GDM1 (cell line): ENCODE results near the gene IFNL4.
"Not testable (repeated sequence)": the region's sequence is repeated elsewhere in the genome, so short reads cannot be mapped to it uniquely, and the experiment has no call there.

Experiments used
- DNase-seq: peaks from one replicate; lab custom pipeline; 2025; lab: John Stamatoyannopoulos, UW

IFNL4 gene

DNA sequence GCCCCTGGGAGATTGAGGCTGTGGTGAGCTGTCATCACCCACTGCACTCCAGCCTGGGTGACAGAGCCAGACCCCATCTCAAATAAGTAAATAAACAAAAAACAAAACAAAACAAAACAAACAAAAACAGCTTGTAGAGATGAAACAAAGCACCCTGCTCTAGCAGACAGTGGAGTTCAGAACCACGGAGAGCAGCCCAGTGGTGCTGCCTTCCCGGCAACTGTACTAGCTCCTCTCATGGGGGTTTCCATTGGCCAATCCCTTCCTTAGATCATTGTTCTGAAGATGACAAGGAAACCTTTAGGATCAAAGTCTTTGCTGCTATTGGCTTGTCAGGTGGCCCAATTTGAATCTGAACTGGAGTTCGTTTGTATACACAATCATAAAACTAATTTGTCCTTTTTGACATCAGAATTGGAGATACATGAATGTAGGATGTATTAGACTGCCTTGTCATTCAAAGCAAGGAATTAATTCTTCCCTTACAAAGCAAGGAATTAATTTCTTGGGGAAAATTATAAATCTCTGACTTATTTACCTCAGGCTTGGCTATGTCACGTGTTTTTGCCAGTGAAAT lies 24.9 kb downstream of the IFNL4 start:
- DNase-seq, result no peak

DNA sequence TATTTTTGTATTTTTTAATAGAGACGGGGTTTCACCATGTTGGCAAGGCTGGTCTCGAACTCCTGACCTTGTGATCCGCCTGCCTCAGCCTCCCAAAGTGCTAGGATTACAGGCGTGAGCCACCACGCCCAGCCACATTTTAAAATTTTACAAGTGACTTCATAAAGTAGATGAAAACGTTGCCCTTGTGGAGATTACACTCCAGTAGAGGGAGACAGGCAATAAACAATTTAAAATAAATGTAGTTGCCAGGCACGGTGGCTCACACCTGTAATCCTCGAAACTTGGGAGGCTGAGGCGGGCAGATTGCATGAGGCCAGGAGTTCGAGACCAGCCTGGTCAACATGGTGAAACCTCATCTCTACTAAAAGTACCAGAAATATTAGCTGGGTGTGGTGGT lies 29.5 kb downstream of the IFNL4 start:
- DNase-seq, result not testable (repeated sequence)

DNA sequence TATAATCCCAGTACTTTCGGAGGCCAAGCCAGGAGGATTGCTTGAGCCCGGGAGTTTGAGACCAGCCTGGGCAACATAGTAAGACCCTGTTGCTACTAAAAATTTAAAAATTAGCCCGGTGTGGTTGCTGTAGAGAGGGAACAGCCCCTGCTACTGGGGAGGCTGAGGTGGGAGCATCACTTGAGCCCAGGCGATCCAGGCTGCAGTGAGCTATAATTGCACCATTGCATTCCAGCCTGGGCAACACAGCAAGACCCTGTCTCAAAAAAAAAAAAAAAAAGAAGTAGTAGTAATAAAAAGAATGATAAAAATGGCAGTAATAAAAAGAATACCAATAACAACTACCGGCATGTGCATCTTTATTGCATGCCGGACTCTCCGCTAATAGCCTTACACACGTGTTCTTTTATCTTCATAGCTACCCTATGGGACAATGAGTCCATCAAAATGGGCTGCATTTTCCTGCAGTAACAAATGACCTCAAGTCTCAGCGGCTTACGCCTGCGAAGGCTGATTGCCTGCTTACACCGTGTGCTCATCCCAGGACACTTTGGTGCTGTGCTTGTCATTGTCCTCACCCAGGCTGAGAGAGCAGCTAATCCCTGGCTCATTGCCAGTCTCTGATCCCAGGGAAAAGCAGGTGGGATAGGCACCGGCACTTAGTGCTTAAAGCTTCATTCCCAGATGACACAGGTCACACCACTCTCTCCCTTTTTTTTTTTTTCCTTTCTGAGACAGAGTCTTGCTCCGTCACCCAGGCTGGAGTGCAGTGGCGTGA lies 30.2 kb downstream of the IFNL4 start:
- no peak for DNase-seq

DNA sequence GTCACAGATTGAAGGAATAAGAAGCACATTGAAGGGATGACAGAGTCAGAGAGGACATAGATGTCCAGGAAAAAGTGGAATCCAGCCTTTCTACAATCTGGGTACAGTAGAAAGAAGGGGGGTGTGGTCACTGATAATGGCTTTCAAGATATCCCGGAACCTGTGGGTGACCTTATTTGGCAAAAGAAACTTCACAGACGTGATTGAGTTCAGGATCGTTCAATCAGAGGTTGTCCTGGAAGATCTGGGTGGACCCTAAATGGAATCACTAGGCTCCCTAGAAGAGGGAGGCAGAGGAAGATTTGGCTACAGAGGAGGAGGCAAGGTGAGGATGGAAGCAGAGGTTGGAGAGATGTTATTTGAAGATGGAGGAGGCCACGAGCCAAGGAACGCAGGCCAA lies 31.6 kb downstream of the IFNL4 start:
- no peak for DNase-seq

DNA sequence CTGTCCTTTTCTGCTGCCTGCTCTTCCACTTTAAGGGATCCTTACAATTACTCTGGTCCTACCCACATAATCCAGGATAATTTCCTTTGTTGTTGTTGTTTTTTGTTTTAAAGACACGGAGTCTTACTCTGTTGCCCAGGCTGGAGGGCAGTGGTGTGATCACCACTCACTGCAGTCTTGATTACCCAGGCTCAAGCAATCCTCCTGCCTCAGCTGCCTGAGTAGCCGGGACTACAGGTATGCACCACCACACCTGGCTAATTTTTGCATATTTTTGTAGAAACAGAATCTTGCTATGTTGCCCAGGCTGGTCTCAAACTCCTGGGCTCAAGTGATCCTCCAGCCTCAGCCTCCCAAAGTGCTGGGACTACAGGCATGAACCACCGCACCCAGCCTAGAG lies 33.3 kb downstream of the IFNL4 start:
- not testable (repeated sequence) for DNase-seq

DNA sequence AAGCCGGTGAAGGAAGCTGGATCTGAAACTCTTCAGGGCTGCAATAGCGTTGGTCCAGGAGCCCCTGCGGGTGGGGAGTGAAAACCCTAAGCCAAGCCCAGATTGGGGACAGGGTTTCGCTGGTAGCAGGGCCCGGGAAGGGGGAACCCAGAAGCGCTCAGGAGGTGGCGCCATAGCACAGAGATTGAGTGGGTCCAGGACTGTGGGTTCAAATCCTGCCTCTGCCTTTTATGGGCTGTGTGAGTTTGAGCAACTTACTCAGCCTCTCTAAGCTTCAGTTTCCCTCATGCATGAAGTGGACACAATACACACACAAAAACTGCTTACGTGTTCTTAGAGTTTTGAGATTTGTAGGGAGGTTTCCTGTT lies 36.3 kb downstream of the IFNL4 start:
- no peak for DNase-seq

DNA sequence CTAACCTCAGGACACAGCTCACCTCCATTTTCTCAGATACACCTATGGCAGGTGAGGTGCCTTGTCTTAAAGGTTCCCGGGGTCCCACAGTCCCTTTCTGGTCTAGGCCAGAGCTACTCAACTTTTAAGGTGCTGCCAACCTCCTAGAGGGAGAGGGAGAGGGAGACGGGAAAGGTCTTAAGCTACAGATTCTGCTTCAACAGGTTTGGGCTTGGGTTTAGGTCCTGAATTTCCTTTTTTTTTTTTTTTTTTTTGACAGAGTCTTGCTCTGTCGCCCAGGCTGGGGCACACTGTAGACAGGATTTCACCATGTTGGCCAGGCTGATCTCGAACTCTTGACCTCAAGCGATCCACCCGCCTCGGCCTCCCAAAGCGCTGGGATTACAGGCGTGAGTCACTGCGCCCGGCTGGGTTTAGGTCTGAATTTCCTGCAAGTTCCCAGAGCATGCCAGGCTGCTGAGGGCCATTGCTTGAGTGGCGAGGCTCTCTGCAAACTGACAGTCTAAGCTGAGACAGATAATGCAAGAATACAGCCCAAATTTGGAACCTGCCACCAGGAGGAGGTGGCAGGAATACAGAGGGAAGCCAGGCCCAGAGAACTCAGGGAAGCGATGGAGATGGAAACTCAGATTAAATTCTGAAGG lies 36.8 kb downstream of the IFNL4 start:
- DNase-seq, result no peak

DNA sequence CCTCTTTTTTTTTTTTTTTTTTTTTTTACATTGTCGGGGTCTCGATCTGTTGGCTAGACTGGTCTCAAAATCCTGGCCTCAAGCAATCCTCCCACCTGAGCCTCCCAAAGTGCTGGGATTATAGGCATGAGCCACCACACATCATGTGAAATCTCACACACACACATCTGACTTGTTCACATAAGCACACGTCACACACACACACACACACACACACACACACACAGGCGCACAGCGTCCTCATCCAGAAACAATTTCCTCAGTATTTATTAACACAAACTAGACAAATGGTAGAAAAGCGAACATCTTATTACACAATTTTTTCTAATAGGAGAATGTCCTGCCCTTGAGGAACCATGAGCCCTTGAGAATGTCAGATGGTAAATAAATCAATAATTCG lies 39.5 kb downstream of the IFNL4 start:
- no peak for DNase-seq

DNA sequence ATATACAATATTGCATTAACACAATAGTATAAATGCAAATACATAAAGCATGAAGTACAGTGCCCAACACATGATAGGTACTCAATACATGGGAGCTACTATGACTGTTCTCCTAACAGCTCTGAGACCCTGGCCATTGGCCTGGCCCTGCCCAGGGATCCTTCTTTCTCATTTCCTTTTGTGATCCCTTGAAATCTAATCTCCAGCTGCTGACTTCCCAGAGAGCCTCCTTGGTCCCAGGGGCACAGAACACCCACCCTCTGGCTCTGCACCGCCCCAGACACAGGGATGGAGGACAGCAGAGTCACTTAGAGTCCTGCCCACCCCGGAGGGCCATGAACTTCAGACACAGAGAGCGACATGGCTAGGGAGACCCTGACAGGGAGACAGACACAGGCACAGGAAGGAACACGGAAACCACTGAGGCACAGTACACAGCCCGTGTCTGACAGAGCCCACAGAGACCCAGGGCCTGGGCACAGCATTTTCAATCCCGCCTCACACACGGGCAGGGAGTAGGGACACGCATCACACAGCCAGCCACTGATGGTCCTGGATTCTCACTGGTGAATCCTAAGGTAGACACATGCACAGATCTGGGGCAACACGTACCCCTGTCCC lies 40.4 kb downstream of the IFNL4 start:
- DNase-seq, result no peak

DNA sequence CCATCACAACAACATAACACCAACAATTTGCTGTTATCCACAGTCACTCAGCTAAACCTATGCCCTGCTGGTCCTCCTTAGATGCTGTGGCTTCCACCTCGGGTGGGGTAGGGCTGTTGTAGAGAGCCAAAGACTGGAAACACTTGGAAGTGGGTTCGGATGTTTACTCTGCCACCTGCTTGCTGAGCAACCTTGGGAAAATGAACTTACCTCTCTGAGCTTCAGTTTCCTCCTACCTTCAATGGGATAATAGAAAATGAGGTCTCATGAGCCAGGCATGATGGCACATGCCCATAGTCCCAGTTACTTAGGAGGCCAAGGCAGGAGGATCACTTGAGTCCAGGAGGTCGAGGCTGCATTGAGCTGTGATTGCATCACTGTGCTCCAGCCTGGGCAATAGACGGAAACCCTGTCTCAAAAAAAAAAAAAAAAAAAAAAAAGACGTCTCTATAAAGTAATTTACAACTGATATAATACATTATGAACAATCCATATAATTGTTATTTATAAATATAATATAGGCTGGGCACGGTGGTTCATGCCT lies 41.3 kb downstream of the IFNL4 start:
- no peak for DNase-seq

DNA sequence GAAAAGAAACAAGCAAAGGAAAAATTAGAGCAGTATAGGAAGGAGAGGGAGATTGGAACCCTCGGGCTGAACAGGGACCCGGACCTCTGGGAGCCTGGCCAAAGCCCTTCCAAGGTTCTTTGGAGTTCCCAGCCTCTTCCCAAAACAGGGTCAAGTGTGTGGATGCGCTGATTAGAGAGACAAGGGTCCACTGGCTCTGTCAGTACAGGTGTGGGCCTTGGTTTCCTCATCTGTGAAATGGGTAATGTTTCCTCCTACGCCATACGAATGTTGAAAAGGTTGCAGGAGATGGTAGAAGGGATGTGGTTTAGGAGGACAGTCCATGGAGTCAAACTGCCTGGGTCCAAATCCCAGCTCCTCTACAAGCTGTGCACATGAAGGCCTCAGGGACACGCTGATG lies 42.5 kb downstream of the IFNL4 start:
- no peak for DNase-seq

DNA sequence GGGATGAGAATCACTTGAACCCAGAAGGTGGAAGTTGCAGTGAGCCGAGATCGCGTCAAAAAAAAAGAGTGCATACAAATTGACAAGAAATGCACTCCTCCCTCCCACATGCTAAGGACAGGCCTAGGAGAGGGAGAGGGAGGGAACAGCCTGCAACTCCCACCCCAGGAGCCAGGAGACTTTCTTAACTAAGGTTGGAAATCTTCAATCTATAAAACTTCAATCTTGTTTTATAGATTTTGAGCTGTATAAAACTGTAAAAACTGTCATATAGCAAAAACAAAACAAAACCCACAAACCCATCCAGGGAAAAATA lies 43.2 kb downstream of the IFNL4 start:
- no peak for DNase-seq

DNA sequence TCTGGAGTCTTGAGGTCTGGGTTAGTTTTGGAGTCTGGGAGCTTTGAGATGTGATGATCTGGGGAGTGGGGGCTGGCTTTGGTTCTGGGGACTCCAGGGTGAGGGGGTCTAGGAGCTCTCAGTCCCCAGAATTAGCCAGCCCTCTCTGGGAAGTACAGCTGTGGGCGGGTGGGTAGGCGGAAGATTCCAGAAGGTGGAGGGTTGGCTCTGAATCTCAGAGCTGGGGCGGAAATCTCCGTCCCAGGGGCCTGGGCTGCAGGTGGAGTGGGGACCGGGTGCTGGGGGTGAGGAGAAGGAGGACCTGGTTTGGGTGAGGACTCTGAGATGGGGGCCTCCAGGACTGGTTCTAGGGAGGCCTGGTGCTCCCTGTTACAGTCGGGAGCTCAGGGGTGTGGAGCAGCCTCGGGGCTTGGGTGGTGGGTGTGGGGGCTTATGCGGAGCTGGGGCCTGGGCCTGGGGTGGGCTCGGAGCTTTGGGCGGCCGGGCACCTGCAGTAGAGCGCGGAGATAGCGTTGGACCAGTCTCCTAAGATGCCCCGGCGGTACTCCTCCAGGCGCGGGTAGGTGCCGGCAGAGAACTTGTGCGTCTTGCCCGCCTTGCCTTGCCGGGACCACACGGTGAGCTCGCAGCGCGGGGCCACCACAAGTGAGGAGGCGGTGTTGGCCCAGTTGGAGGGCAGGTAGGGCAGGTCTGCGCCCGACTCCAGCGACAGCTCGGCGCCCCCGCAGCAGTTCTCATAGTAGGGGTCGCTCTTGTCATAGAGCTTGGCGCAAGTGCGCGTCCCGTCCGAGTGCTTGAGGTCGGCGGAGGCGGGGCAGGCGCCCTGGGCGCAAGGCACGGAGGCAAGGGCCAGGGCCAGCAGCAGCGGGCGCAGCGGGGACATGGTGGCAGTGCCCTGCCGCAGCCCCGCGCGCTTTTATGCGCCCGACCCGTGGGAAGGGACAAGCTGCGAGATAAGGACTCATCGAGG lies 45.0 kb downstream of the IFNL4 start, which contains the start of gene SYCN:
TSS of gene SYCN (minus strand) at position 892 of the 970 bp plus-strand sequence. CDS start at position 883, 9 bp downstream.
- DNase-seq, result no peak

DNA sequence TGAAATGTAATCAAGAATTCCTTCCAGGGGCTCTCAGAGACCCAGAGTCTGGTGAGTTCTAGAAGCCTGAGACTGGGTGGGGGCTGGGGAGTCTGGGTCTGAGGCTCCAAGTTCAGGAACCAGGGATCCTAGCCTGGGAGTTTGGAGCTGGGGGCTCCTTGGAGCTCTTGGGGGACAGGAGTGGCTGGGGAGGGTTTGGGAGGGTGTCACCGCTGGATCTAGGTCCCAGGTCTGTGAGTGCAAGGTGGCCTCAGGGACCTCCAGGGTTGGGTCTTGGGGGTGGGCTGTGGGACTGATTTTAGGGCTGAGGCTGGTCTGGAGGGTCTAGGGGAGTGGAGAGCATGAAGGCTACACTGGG lies 45.7 kb downstream of the IFNL4 start:
- no peak for DNase-seq

DNA sequence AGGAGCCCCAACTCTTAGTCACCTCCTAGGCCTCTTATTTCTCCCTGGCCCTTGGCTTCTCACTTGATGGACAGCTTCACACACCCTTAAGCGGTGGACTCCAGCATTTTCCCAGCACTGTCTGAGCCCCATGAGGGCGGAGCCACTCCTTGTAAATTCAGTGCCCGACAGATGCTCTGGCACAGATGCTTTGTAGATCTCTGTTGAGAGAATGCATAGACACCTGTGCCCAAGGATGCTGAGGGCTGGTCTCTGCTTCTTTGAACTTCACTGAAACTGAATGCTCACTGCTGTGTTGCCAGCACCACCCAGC lies 47.9 kb downstream of the IFNL4 start:
- DNase-seq, result no peak

DNA sequence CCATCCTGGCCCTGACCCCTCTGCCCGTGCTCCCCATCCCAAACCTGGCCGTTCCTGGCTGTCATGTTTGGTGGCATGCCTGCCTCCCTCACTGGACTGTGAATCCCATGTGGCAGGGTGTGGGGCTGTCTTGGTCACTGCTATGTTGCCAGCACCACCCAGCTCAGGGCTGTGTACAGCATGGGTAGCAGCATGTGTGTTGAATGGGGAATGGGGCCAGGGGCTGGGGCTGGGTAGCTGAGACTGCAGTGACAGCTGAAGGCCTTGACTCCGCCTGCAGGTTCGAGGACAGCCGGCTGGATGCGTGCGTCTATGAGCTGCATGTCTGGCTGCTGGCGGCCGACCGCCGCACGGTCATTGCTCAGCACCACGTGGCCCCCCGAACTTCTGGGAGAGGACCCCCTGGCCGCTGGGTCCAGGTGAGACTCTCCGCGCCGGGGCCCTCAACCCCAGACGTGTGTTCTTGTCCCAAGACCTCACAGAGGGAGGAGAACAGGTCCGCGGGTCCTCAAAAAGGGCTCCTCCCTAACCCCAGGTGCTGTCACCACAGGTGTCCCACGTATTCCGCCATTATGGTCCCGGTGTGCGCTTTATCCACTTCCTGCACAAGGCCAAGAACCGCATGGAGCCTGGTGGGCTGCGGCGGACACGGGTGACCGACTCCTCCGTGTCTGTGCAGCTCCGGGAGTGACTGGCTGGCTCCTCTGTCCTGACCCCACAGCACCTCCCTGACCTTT lies 48.4 kb downstream of the IFNL4 start:
- DNase-seq, result no peak

DNA sequence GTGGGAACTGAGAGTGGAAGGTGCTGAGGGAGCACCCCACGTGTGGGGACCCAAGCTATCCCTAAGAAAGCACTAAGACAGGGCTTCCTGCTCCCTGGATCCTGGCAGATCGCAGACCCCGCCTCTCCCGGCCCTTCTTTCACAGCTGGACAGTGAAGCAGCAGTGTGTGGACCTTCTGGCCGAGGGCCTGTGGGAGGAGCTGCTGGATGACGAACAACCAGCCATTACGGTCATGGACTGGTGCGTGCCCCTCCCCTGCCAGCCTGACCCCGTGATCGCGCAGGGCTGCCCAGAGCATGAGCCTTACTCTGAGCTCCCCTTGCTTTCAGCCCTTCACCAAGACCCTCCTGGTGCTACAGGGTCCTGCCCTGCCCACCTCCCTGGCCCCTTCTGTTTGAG lies 49.6 kb downstream of the IFNL4 start:
- DNase-seq, result no peak

DNA sequence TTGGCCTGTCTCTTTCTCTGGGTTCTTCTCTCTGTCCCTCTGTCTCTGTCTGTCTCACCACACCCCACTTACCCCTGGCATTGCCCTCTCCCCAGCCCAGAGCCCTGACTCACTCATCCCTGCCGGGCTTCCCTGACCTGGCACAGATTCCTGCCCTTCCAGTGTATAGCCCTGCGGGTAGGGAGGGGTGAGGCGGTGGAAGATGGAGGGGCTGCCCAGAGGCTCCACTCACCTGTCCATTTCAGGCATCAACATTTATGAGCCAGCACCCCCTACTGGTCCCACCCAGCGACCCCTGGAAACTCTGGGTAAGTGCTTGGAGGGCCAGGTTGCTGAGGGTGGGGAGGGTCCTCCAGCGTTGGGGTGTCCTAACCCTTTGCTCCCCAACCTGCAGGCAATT lies 50.8 kb downstream of the IFNL4 start:
- DNase-seq, result no peak

DNA sequence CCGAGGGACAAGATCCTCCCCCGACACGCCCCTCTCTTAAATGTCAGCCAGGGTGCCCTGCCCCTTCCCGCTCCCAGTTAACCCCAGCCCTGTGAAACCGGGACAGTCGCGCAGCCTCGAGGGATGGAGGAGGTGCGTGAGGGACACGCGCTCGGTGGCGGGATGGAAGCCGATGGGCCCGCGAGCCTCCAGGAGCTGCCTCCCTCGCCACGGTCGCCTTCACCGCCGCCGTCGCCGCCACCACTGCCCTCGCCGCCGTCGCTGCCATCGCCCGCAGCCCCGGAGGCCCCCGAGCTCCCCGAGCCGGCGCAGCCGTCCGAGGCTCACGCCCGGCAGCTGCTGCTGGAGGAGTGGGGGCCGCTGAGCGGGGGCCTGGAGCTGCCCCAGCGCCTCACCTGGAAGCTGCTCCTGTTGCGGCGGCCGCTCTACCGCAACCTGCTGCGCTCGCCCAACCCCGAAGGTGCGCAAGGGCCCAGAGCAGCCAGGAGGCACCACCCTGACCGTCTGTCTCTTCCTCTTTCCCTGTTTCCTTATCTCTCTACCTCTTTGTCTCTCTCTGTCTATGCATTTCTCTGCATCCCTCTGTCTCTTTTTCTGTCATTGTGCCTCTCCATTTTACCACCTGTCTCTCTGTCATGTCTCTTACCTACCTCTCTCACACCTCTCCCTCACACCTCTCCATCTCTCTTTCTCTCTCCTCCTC lies 51.6 kb downstream of the IFNL4 start, which contains the start of gene NCCRP1:
TSS of gene NCCRP1 (plus strand) at position 105 of the 703 bp plus-strand sequence. CDS start at position 124, 19 bp downstream.
- DNase-seq, result no peak

DNA sequence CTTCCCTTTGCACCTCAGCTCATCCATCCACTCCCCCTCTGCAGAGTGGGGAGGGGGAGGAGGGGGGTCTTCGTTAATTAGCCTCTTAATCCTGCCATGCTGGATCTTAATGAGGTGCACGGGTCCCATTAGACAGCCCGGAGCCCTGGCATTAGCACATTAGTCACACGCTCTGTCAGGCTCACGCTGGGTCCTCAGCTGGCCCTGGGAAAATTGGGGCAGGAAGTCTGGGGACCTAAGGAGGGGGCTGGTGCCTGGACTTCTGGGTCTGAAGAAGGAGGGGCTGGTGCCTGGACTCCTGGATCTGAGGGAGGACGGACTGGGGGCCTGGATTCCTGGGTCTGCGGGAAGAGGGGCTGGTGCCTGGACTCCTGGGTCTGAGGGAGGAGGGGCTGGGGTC lies 52.3 kb downstream of the IFNL4 start:
- no peak for DNase-seq
